ENCODE measurements around the gene TBK1. TPM values are rescaled to one million over a fixed set of nuclear protein-coding genes. Genes with fewer than 3 reads are reported as not detected.

Gene TBK1
- total RNA-seq, 1 experiment from 2014 or later = 15.9 TPM

- no peak for TF ChIP-seq AR (CRISPR knock-in tag; IDR thresholded peaks at IDR 0.05)
- TF ChIP-seq IRF2 (CRISPR knock-in tag; IDR thresholded peaks at IDR 0.05; ENCODE audit: borderline replicate concordance, low read depth) = no peak
- no peak for TF ChIP-seq TP53 (CRISPR knock-in tag; IDR thresholded peaks at IDR 0.05)
- no peak for TF ChIP-seq ZNF671 (CRISPR knock-in tag; IDR thresholded peaks at IDR 0.05)
- no peak for TF ChIP-seq NR1H2 (CRISPR knock-in tag; IDR thresholded peaks at IDR 0.05)
- TF ChIP-seq ZNF121 (CRISPR knock-in tag; IDR thresholded peaks at IDR 0.05) = no peak
- TF ChIP-seq MLX (CRISPR knock-in tag; IDR thresholded peaks at IDR 0.05) = no peak
- no peak for TF ChIP-seq CBFB (CRISPR knock-in tag; IDR thresholded peaks at IDR 0.05; ENCODE audit: low read depth)
- TF ChIP-seq ERG (CRISPR knock-in tag; IDR thresholded peaks at IDR 0.05) = no peak
- no peak for TF ChIP-seq ZNF317 (CRISPR knock-in tag; IDR thresholded peaks at IDR 0.05; ENCODE audit: borderline replicate concordance, low read depth)
- no peak for TF ChIP-seq TEAD1 (CRISPR knock-in tag; IDR thresholded peaks at IDR 0.05)
- no peak for TF ChIP-seq AFF4 (CRISPR knock-in tag; IDR thresholded peaks at IDR 0.05; ENCODE audit: borderline replicate concordance)
- no peak for TF ChIP-seq MXD4 (CRISPR knock-in tag; IDR thresholded peaks at IDR 0.05; ENCODE audit: borderline replicate concordance)
- TF ChIP-seq IRF1 (CRISPR knock-in tag; IDR thresholded peaks at IDR 0.05) = no peak
- TF ChIP-seq NR2C2 (CRISPR knock-in tag; IDR thresholded peaks at IDR 0.05) = no peak
- no peak for TF ChIP-seq ZNF512 (CRISPR knock-in tag; IDR thresholded peaks at IDR 0.05; ENCODE audit: borderline replicate concordance)
- no peak for TF ChIP-seq MAX (CRISPR knock-in tag; IDR thresholded peaks at IDR 0.05)
- TF ChIP-seq SMAD3 (CRISPR knock-in tag; IDR thresholded peaks at IDR 0.05; ENCODE audit: borderline replicate concordance) = no peak
- no peak for TF ChIP-seq ZNF219 (CRISPR knock-in tag; IDR thresholded peaks at IDR 0.05; ENCODE audit: borderline replicate concordance)
- Mint-ChIP-seq H3K27ac (no peak overlapping the region), H3K27me3 (ENCODE audit: low read depth) (no peaks in the 10 kb centered on the region), H3K36me3 (peaks cover 39% of the 10 kb centered on the region), H3K9me3 (no peaks in the 10 kb centered on the region), H3K4me3 (no peak overlapping the region), H3K4me1 (no peaks in the 10 kb centered on the region)
- POLR2A ChIA-PET = no interaction called here
- CTCF ChIA-PET = no interaction called here
- ATAC-seq (no peak), DNase-seq (ENCODE audit: low spot score) (no peak)
These were observed 45.6 kb downstream of the TBK1 start for GRCh38 chr12:64497484-64497883.
